ENCODE data around the gene PRPF31.
"Not testable (repeated sequence)": the region's sequence is repeated elsewhere in the genome, so short reads cannot be mapped to it uniquely, and the experiment has no call there.

PRPF31 gene, protein sequence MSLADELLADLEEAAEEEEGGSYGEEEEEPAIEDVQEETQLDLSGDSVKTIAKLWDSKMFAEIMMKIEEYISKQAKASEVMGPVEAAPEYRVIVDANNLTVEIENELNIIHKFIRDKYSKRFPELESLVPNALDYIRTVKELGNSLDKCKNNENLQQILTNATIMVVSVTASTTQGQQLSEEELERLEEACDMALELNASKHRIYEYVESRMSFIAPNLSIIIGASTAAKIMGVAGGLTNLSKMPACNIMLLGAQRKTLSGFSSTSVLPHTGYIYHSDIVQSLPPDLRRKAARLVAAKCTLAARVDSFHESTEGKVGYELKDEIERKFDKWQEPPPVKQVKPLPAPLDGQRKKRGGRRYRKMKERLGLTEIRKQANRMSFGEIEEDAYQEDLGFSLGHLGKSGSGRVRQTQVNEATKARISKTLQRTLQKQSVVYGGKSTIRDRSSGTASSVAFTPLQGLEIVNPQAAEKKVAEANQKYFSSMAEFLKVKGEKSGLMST

GRCh38 chr19:54115109-54116063 is at the start of gene PRPF31, which contains the start of gene TFPT:
TSS of gene PRPF31 (plus strand) at chr19:54115754. CDS start at chr19:54118279, 2,525 bp downstream.
TSS of gene TFPT (minus strand) at chr19:54115657. CDS start at chr19:54115269, 388 bp downstream.
- peak; percentile 94 to 96 for DNase-seq

DNA sequence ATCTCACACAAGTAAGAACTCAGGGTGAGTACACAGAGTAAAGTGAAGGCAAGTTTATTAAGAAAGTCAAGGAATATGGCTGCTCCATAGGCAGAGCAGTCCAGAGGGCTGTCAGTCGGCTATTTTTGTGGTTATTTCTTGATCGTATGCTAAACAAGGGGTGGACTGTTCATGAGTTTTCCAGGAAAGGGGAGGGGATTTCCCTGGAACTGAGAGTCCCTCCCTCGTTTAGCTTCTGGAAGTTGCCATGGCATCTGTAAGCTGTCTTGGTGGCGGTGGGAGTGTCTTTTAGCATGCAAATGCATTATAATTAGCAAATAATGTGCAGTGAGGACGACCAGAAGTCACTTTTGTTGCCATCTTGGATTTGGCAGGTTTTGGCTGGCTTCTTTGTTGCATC is 46.1 kb upstream of the PRPF31 start:
- no peak for DNase-seq

GRCh38 chr19:54073829-54074228 is 41.7 kb upstream of the PRPF31 start:
- DNase-seq: no peak

- no peak for DNase-seq
Measured at GRCh38 chr19:54074851-54075250, 40.7 kb upstream of the PRPF31 start.

GRCh38 chr19:54077334-54077733 is 38.2 kb upstream of the PRPF31 start:
- peak in 1 of 2 donors; percentile 38 for DNase-seq

DNA sequence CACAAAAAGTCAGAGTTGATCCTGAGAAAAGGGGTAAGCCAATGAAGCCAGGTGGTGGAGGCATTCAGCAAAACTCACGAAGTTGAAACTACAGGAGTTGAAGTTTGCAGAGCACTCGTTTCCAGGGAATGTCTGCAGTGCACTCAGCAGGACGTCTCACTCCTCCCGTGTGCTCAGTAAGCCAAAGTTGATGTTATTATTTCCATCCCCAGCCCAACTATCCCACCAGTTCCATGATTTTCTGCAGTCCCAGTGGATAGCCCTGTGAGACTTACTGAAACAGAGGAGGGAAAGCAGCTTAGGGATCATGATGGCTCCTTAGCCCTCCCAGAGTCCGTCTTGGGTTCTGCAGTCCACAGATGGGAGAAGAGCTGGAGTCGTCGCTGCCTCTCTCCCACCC is 34.5 kb upstream of the PRPF31 start, which contains the start of gene TARM1:
TSS of gene TARM1 (minus strand) at position 334 of the 400 bp plus-strand sequence. CDS start at position 309, 25 bp downstream.
- DNase-seq: no peak

GRCh38 chr19:54084410-54084809 is 31.1 kb upstream of the PRPF31 start:
- no peak for DNase-seq

- no peak for DNase-seq
Measured at GRCh38 chr19:54094426-54095000, 21.0 kb upstream of the PRPF31 start.

DNA sequence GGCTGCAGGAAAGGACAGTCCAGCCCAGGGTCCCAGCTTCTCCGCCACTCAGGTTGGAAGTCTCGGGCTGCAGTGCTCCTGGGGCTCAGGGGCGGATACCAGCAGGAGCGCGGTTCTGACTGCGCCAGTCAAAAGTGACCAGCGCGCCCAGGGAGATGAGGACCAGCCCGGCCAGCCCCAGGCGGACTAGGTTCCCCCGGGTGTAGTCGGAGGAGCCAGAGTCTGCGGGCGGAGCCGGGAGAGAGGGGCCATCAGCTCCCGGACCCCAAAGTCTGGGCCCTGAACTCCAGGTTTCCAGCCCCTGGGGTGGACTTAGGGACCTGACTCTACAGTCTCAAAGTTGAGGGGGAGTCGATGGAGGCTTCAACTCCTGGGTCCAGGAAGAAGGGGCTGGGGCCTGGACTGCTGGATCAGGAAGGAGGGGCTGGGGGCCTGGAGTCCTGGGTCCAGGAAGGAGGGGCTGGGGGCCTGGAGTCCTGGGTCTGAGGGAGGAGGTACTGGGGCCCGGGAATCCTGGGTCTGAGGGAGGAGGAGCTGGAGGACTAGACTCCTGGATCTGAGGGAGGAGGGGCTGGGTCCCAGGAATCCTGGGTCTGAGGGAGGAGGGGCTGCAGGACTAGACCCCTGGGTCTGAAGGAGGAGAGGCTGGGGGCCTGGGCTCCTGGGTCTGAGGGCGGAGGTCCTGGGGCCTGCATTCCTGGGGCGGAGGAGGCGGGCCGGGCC is 20.3 kb upstream of the PRPF31 start:
- DNase-seq: no peak

- not testable (repeated sequence) for DNase-seq
Measured at GRCh38 chr19:54095859-54096616, 19.5 kb upstream of the PRPF31 start.

DNA sequence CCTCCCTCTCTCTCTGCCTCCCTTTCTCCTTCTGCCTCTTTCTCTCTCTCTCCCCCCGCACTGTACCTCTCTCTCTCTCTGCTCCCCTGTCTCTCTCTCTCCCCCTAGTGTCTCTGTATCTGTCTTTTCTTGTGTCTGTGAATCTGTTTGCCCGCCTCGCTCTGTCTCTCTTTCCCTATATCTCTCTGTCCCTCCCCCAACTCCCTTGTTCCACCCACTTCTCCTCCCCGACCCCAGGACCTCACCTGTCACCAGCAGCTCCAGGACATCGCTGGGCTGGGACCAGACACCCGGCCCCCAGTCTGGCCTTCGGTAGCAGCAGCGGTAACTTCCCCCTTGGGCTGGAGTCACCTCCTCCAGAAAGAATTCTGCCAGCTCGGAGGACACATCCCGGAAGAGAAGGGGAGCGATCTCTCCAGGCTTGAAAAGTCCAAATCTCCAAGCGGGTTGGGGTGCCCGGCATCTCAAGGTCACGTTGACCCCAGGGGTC is 18.9 kb upstream of the PRPF31 start:
- DNase-seq: peak; percentile 22 to 67

- no peak for DNase-seq
Measured at GRCh38 chr19:54099190-54099902, 16.2 kb upstream of the PRPF31 start.

- not testable (repeated sequence) for DNase-seq
Measured at GRCh38 chr19:54099903-54100255, 15.7 kb upstream of the PRPF31 start.

- DNase-seq: peak in 1 of 2 donors; percentile 40
Measured at GRCh38 chr19:54100561-54100960, 15.0 kb upstream of the PRPF31 start, which contains the start of gene OSCAR. TSS of gene OSCAR (minus strand) at chr19:54100803. CDS start at chr19:54100792, 11 bp downstream.

DNA sequence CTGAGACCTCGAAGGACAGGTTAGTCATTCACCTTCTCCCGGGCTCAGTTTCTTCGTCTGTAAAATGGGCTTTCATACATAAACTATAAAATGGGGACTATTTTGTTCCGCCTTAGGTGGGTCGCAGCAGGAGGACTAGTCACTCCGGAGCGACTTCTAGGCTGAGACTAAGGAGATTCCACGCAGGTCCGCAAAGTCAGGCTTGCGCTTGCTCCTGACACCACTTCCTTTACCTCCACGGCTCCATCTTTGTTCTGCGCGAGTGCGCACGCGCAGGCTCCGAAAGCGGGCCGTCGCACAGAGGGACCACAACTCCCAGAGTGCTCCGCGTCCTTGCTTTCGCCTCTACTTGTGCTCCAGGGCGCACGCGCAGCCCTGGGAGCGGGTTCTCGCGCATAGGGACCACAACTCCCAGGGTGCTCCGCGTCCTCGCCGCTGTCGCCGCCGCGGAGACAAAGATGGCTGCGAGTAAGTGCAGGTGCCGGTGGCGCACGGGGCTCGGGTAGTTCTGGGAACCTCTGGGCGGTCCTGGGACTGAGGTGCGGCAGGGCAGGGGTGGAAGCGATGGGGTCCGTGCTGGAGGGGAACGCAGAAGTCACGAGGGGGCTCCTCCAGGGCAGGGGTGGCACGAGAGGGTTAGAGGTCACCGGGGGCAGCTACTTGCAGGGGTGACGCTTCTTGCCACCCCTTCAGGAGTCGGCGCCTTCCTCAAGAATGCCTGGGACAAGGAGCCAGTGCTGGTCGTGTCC is 13.0 kb upstream of the PRPF31 start, which contains the start of gene NDUFA3:
TSS of gene NDUFA3 (plus strand) at position 435 of the 749 bp plus-strand sequence. CDS start at position 459, 24 bp downstream.
- peak; percentile 76 to 98 for DNase-seq

DNA sequence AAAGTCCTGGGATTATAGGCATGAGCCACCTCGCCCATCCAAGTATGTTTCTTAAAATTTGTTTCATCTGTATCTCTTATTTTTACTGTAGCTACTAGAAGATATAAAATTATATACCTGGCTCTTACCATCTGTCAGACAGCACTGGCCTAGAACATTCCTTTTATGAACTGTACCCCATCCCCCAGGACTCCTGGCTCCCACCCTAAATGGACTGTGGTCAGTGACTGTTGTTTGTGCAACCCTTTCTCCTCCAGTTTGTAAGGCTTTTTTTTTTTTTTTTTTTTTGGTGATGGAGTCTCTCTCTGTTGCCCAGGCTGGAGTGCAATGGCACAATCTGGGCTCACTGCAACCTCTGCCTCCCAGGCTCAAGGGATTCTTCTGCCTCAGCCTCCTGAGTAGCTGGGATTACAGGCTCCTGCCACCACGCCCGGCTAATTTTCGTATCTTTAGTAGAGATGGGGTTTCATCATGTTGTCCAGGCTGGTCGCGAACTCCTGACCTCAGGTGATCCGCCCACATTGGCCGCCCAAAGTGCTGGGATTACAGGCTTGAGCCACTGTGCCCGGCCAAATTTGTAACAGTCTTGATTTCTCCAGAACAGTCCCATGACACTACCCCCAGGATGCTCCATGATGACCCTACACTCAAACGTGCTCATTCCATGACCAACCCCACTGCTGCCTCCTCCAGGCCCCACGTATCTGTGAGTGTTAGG is 10.4 kb upstream of the PRPF31 start:
- no peak for DNase-seq

DNA sequence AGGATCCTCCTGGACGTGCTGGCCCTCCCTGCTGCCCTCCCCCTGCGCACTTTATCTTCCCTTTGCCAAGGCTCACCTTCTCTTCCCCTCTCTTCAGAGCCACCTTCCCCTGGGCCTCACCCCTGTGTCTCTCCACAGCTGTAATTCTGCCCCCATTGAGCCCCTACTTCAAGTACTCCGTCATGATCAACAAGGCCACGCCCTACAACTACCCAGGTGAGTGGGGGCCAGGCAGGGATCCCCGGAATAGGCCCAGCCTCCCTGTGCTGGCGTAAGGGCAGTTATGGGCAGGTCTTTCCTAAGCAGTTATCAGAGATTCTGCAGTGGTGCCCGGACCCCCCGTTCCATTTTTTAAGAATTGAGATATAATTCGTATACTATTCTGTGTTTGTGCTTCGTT is 9.8 kb upstream of the PRPF31 start:
- no peak for DNase-seq

DNA sequence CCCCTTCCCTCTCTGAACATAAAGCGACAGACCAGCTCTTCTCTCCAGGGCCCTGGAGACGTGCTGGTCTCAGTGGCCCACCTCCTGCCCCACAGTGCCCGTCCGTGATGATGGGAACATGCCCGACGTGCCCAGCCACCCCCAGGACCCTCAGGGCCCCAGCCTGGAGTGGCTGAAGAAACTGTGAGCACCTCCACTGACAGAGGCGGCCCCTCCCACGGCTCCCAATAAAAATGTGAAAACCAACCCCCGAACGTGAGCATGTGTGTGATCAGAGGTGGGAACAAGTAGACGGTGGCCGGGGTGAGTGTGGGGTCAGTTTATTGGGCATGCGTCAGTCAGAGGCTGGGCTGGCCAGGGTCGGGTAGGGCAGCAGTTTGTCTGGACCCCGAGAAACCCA is 8.8 kb upstream of the PRPF31 start:
- DNase-seq: no peak

Measured in bone marrow (tissue), 2 donors.